NCI-H526 treated with DMSO at 0.1 percent for 48 hours (cell line): ENCODE data around the gene CAPN12.
"Not testable (repeated sequence)": the region's sequence is repeated elsewhere in the genome, so short reads cannot be mapped to it uniquely, and the experiment has no call there.

Experiments used
- DNase-seq: peaks from one replicate; lab custom pipeline; 2025; lab: John Stamatoyannopoulos, UW

CAPN12 gene

DNA sequence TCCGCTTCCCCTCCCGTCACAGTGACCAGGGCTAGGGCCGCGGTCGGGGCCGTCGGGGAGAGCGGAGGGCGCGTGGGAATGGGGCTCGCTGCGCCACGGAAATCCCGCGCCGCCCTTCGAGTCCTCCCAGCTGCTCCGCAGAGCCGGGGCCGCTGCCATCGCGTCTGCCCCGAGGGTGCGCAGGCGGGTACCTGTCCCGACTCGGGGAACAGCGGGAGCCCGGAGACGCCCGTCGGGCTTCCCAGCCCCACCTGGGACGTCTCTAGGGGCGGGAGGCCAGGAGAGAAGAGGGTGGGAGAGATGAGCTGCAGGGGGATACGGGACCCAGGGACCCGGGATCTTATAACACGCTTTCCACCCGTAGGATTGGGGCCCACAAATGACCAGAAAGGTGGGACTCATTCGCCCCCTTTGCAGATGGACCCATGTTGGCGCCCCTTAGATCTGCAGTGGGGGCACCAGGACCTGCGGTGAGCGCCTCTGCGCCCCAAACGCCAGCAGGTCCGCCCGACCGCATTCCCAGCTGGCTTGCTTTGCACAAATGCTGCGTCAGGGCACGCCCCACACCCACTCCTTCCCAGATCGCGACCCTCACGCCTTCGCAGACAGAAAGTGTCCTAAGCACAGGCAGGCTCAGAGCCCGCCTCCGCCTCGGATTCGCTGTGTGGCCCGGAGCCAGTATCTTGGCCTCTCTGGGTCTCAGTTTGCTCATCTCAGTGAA, 26.1 kb upstream of the CAPN12 start:
- DNase-seq, result not testable (repeated sequence)

DNA sequence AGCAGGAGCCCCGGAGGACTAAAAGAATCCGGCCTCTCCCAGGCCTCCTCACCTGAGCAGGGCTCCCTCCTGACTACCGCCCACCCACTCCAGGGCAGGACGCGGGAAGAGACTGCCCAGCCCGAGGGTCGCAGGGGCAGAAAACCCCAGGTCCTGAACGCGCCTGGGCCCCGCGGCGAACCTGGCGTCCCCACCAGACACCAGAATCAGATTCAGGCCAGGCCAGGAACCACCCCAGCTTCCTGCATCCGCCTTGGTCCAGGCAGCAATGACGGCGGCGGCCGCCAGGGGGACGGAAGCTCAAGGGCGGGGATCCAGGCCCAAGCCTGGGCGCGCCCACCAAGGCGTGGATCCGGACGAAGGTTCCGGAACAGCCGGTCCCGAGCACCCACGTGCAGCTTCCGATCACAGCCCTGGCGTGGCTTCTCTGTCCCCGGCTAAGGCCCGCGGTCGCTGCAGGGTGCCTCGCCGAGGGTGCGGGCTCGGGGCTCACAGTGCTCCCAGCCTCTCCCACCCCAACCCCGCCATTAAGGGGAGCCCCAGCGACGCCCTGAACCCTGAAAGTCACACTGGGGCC, 25.4 kb upstream of the CAPN12 start:
- DNase-seq, result no peak

DNA sequence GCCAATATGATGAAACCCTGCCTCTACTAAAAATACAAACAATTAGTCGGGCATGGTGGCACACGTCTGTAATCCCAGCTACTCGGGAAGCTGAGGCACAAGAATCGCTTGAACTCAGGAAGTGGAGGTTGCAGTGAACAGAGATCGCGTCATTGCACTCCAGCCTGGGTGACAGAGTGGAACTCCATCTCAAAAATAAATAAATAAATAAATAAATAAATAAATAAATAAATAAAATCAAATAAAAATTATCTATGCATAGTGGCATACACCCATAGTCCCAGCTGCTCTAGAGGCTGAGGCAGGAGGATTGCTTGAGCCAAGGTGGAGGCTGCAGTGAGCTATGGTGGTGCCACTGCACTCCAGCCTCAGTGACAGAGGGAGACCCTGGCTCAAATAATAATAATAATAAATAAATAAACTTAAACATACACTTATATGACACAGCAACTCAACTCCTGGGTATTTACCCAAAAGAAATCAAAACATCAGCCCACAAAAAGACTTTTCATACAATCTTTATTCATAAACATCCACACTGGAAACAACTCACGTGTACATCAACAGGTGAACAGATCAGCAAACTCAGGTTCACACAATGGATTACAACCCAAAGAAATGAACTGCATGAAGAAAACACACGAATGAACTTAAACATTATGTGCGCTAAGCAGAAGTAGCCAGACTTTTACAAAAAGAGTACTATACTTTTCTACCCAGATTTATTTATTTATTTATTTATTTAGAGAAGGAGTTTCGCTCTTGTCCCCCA, 22.2 kb upstream of the CAPN12 start:
- DNase-seq, result no peak

DNA sequence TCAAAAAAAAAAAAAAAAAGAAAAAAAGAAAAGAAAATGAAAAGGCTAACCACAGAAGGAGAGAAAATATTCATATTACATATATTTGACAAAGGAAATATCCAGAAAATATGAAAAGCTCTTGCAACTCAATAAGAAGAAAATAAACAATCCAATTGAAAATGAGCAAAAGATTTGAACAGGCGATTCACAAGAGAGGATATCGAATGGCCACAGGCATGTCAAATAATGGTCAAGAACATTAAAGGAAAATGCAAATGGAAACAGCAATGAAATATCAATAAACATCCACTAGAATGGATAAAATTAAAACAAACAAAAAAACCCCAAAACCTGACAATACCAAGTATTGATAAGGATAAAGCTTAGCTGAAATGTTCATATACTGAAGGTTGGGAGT, 20.9 kb upstream of the CAPN12 start:
- DNase-seq, result no peak

DNA sequence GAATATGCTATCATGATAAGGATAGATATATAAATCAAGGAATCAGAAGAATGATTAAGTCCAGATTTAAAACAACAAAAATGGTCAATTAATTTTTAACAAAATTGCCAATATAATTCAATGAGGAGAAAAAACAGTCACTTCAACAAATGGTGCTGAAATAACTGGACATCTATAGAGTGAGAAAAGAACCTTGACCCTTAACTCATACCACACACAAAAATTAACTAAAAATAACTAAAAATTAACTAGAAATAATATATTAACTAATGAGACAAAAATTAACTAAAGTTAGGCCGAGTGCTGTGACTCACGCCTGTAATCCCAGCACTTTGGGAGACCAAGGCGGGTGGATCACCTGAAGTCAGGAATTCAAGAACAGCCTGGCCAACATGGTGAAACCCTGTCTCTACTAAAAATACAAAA, 19.5 kb upstream of the CAPN12 start:
- no peak for DNase-seq

DNA sequence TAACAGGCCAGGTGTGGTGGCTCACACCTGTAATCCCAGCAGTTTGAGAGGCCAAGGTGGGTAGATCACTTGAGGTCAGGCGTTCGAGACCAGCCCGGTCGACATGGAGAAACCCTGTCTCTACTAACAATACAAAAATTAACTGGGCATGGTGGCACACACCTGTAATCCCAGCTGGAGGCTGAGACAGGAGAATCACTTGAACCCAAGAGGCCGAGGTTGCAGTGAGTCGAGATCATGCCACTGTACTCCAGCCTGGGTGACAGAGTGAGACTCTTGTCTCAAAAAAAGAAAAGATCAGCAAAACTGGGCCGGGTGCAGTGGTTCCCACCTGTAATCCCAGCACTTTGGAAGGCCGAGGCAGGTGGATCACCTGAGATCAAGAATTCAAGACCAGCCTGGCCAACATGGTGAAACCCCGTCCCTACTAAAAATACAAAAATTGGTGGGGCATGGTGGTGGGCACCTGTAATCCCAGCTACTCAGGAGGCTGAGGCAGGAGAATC, 17.7 kb upstream of the CAPN12 start:
- not testable (repeated sequence) for DNase-seq

DNA sequence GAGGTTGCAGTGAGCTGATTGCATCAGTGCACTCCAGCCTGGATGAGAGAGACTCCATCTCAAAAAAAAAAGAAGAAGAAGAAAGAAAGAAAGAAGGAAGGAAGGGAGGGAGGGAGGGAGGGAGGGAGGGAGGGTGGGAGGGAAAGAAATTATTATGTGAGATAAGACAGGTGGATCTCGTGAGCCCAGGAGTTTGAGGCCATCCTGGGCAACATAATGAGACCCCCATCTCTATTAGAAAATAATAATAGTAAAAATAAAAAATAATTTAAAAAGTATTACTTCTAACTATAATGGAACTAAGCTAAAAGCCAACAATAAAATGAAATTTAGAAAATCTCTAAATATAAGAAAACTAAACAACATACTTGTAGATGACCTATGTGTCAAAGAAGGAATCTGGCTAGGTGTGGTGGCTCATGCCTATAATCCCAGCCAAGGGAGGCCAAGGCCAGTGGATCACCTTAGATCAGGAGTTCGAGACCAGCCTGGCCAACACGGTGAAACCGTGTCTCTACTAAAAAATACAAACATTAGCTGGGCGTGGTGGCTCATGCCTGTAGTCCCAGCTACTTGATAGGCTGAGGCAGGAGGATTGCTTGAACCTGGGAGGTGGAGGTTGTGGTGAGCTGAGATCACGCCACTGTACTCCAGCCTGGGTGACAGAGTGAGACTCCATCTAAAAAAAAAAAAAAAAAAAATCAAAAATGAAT, 16.7 kb upstream of the CAPN12 start:
- not testable (repeated sequence) for DNase-seq

DNA sequence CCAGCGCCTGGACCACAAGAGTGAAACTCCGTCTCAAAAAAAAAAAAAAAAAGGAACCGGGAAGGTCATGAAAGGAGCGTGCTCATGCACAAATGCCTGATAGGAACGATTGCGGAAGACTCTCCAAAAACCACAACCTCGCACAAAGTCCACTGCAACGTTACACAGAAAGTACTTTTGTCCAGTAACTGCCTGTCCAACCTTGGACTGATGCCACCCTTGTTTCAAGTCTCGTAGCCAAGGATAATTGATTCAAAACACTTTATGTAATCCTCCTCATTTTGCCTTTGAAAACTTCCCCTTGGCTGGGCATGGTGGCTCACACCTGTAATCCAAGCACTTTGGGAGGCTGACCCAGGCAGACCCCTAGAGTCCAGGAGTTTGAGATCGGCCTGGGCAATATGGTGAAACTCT, 15.3 kb upstream of the CAPN12 start:
- DNase-seq, result no peak

DNA sequence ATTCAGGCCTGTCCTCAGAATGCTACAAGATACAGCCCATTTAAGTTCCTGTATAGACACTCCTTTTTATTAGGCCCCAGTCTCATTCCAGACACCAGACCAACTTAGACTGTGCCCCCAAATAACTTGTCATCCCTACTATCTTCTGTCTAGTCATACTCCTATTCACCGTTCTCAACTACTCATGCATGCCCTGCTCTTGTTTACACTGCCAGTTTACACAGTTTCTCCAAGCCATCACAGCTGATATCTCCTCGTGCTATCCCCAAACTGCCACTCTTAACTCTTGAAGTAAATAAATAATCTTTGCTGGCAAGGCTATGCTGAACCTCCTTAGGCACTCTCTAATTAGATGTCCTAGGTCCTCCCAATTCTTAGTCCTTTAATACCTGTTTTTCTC, 9.9 kb upstream of the CAPN12 start:
- not testable (repeated sequence) for DNase-seq

DNA sequence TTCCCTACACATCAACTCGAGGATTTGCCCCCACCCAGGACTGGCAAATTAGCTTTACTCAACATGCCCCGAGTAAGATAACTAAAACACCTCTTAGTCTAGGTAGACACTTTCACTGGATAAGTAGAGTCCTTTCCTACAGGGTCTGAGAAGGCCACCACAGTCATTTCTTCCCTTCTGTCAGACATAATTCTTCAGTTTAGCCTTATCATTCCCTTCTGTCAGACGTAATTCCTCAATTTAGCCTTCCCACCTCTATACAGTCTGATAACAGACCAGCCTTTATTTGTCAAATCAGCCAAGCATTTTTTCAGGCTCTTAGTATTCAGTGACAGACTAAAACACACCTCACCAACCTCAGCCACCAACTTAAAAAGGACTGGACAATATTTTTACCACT, 9.5 kb upstream of the CAPN12 start:
- not testable (repeated sequence) for DNase-seq

DNA sequence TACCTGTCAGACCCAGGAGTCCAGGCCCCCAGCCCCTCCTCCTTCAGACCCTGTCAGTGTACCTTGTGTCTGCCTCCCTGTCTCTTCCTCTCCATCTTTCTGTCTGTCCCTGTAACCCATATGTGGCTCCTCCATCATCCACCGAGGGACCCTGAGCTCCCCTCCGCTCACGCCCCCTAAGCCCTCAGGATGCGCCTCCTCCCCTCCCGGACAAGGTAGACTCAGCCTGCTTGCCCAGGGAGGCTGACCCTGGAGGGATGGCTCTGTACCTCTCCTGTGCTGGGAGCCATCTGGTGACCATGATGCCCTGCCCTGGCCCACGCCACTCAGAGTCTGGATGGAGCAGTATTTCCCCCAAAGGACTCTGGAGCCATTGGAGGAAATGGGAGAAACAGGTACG, 1.0 kb upstream of the CAPN12 start:
- no peak for DNase-seq

DNA sequence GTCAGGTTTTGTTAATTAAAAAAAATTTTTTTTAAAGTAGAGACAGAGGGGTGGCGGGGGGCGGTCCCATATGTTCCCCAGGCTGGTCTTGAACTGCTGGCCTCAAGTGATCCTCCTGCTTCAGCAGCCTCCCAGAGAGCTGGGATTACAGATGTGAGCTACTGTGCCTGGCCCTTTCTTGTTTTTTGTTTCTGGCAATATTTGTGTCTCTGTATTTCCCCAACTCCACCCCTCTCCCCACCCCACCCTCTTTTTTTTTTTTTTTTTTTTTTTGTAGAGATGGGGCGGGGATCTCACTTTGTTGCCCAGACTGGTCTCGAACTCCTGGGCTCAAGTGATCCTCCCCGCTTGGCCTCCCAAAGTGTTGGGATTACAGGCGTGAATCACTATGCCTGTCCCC, 600 bp upstream of the CAPN12 start:
- DNase-seq, result no peak

DNA sequence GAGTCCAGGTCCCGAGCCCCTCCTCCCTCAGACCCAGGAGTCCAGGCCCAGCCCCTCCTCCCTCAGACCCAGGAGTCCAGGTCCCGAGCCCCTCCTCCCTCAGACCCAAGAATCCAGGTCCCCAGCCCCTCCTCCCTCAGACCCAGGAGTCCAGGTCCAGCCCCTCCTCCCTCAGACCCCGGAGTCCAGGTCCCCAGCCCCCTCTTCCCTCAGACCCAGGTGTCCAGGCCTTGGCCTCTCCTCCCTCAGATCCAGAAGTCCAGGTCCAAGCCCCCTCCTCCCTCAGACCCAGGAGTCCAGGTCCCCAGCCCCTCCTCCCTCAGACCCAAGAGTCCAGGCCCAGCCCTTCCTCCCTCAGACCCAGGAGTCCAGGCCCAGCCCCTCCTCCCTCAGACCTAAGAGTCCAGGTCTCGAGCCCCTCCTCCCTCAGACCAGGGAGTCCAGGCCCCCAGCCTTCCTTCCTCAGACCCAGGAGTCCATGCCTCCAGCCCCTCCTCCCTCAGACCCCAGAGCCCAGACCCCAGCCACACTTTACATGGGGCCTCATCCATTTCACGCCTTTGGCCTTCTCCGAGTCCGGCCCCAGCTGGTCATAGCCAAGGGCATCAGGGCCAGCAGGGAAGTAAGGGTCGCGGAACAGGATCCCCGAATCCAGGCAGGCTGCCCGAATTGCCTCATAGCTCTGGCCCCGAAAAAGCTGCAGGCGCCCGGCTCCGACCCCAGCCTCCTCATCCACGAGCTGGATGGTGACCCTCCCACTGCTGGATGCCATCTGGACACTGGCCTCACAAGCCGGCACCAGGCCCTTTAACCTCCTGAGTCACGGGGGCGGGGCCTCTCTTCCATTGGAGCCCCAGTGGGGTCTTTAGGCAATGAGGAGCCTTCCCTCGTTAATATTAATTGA, 628 bp downstream of the CAPN12 start:
- DNase-seq, result no peak

DNA sequence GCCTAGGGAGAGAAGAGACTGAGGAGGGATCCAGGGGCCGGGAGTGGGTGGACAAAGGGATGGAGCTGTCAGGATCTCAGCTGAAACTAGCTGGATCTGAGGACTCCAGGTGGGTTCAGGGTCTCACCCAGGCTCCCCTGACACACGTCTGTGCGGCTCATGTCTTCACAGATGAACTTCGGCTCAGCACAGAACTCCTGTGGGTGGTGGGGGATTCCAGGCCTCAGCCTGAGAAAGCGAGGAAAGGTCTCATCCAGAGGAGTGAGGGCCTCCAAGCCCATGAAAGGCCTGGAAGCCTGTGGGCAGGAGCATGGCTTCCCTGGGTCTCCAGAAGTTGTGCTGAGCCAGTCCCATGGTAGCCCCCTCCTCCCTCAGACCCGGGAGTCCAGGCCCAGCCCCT, 1.4 kb downstream of the CAPN12 start:
- no peak for DNase-seq

DNA sequence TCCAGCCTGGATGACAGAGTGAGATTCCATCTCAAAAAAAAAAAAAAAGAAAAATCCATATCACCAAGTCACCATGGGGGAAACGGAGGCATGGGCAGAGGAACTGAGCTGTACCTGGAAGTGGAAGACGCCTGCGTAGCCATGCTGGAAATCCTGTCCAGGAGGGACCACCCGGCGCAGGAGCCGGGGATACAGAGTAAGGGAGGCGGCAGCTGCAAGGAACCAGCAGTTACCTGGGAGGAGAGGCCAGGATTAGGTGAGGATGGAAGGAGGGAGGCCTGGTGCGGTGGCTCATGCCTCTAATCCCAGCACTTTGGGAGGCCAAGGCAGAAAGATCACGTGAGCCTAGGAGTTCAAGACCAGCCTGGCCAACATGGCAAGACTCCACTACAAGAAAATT, 2.0 kb downstream of the CAPN12 start:
- no peak for DNase-seq

DNA sequence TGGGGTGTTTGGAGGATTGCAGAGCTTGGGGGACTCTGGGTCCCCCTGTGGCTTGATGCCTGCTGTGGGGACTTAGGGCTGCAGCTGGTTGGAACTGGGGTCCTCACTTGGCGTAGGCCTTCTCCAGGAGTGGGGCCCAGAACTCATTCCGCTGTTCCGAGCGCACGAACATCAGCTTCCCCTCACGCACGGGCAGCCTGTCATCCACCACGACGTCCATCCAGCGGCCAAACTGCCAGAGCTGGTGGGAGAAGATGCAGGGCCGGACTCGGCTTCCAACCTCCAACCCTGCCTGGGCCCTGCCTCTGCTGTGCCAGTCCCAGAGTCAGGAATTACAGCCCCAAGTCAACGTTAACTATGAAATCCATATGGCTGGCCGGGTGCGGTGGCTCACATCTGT, 2.6 kb downstream of the CAPN12 start:
- DNase-seq, result no peak

DNA sequence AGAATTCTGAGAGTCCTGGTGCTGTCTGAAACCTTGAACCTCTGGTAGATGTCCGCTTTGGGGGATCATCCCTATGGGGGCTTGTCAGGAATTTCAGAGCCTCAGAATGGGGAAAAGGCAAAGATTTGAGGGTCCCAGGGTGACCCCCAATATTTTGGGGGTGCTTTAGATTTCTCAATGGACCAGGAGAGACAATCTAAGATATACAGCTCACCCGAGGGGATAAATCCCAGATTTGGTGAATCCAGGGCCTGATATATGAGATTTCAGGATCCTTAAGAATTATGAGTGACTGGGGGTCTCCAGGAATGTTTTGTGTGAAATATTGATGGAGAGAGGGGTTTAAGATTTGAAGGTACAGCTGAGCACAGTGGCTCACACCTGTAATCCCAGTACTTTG, 3.3 kb downstream of the CAPN12 start:
- DNase-seq, result no peak

DNA sequence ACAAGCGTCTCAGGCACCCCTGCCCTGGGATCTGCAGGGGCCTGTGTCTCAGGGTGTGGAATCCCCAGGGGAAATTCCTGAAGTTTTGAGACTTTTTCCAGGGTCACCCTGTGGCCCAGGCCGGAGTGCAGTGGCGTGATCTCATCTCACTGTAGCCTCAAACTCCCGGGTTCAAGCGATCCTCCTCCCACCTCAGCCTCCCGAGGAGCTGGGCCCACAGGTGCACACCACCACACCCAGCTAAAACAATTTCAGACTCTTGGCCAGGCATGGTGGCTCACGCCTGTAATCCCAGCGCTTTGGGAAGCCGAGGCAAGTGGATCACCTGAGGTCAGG, 4.0 kb downstream of the CAPN12 start:
- no peak for DNase-seq

DNA sequence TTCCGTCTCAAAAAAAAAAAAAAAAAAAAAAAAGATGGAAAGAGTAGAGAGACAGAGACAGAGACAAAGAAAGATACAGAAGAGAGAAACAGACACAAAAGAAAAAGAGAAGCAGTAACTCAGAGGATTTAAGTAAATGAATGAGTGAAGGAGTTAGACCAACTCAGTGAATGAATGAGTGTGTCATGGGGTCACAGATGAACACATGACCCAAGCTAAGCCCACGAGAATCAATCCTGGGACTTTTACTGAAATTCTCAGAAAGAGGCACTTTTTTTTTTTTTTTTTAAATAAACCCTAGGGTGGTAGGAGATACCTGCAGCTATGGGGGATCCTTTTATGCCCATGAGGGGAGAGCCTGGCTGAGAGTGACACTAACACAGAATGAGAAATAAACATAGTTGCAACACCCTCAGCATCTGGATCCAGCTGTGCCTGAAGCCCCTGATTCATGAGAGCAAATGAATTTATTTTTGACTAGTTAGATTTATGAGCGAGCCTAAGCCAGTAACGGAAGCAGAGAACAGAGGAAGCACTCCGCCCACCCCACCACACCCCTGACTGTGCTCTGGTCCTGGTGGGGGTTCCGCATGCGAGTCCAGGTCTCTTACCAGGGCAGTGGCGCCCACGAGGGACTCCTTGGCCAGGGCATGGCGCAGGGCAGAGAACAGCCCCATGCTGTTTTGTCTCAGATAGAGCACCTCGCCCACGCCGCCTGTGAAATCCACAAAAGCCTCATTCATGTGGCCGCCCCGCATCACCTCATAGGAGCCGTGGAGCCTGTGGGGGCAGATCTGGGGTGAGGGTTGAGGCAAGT, 4.6 kb downstream of the CAPN12 start:
- no peak for DNase-seq

DNA sequence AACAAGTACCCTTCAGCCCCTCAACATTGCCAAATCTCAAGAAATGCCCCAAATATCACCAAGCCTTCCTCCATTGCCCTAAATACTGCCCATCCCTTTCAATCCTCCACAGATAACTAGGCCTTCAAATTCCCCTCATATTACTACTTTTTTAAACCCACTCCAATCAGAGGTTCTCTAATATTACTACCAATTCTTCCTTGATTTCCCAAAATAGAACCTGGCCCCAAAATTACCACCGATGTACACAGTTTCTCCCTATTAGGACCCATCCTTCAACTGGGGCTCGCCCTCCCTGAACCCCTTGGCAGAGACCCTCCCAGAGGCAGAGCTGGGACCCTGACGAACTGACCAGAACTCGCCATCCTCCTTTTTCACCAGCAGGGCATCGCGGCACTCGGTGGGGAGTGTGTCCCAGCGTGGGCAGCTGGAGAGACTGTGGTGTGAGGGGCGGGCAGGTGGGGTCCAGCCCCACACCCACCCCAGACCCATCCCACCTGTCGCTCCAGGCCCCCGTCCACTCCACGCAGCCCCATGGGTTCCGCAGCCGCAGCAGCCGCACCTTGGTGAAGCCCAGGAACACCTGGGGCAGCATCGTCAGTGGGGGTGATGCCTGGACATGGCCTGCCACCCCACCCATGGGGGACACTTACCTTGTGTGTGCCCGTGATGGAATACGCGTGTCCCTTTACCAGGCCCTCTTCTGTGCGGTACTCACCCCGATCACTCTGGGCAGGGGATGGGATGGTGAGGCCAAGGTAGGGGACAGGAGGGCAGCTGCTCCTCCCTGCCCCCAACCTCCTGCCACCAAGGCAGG, 6.1 kb downstream of the CAPN12 start:
- no peak for DNase-seq
